Tibial nerve (tissue), 4 donors: Measurements from ENCODE around the gene MYOM3. TPM values are rescaled to one million over a fixed set of nuclear protein-coding genes. Genes with fewer than 3 reads are reported as not detected.

Experiments used
- DNase-seq, 2 donors: peaks; one replicate each; pipeline ENCODE4 v3.0.0-alpha.2; 2019; ENCODE audit warnings: low spot score in 2 of 2
- H3K27ac ChIP-seq, 4 donors: fragments of 200-600 bp; sonication (generic) in 3 of 4; one replicate each; pipeline ENCODE4 v1.5.1; 2017 to 2019; ENCODE audit warnings: mild to moderate bottlenecking in 1 of 4
- H3K27me3 ChIP-seq, 2 donors: fragments of 200-600 bp; sonication (generic) in 1 of 2; one replicate each; pipeline versions ENCODE4 v1.5.1 to v1.6.0; 2017 to 2019
- H3K36me3 ChIP-seq, 3 donors: fragments of 200-600 bp; sonication (generic); one replicate each; pipeline ENCODE4 v1.5.1; 2018 to 2019
- H3K4me1 ChIP-seq, 4 donors: fragments of 200-600 bp; sonication (generic) in 3 of 4; one replicate each; pipeline ENCODE4 v1.5.1; 2017 to 2019
- H3K4me3 ChIP-seq, 4 donors: fragments of 200-600 bp; sonication (generic) in 3 of 4; one replicate each; pipeline ENCODE4 v1.5.1; 2017 to 2019; ENCODE audit warnings: mild to moderate bottlenecking in 1 of 4, moderate library complexity in 1 of 4
- H3K9me3 ChIP-seq, 4 donors: fragments of 200-600 bp; sonication (generic) in 3 of 4; one replicate each; pipeline ENCODE4 v1.5.1; 2017 to 2019
- EP300 ChIP-seq, 2 donors: sonication (generic); formaldehyde crosslinking; IDR thresholded peaks; one replicate each; pipeline ENCODE4 v1.6.1; 2017; ENCODE audit warnings: antibody characterized with exemption in 2 of 2, mild to moderate bottlenecking in 1 of 2
- POLR2A ChIP-seq, 2 donors: fragments of 450-650 bp; IDR thresholded peaks; one replicate each; pipeline ENCODE4 v1.6.1; 2017; ENCODE audit warnings: antibody characterized with exemption in 2 of 2, mild to moderate bottlenecking in 2 of 2, moderate library complexity in 2 of 2
- WGBS, 2 donors: methylation state at CpG; one replicate each; pipeline ENCODE4 v1.1.5; 2018; 5-methylcytosine and 5-hydroxymethylcytosine counted together
- total RNA-seq, 4 donors: library from RNA; depleted of rRNA; stranded (reverse); fragments of >200 nt; gene quantifications; one replicate each; pipeline ENCODE4 v1.1.0, GENCODE V29; 2016
- TF ChIP-seq, protein P1 (sequence below), 5 experiments: fragments of 200-600 bp in 3 of 5; fragments of 450-650 bp in 2 of 5; sonication (generic) in 3 of 5; IDR thresholded peaks; one replicate each; pipeline ENCODE4 v1.5.1; 2016 to 2019; ENCODE audit warnings: antibody characterized with exemption in 5 of 5, mild to moderate bottlenecking in 3 of 5, moderate library complexity in 2 of 5

The MYOM3 gene
- total RNA-seq, 4 donors from 2014 or later = 0.20 to 0.60 (median 0.22) TPM; not detected in 1

DNA sequence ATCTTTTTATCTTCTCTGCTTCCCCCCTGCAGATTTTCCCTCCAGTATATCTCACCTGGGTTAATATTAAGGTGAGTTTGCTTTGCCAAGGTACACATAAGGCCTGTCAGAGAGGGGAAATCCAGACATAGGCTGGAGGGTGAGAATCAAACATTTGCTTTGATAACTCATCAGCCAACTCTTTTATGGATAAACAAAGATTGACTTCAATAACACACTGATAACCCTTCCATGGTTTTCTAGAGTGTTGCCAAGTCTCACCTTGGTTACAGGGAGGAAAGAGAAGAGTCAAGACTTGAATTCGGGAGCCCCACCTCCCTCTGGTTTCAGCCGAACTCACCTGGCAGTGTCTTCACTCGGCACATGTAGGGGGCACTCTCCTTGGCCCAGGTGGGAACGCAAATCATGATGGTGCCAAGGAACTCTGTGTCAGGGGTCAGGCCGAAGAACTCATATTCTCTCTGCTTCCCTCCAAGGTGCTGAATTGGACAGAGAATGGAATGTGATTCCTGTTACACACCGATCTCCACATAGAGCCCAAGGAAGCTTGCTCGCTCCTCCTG lies 15.9 kb upstream of the MYOM3 start:
- 71 to 83% methylated on average over 7 of the region's 7 CpGs for WGBS, 2 donors
- TF ChIP-seq EP300 (IDR thresholded peaks at IDR 0.05) (no peak), POLR2A (IDR thresholded peaks at IDR 0.05) (no peak)
- TF ChIP-seq, protein P1, sequence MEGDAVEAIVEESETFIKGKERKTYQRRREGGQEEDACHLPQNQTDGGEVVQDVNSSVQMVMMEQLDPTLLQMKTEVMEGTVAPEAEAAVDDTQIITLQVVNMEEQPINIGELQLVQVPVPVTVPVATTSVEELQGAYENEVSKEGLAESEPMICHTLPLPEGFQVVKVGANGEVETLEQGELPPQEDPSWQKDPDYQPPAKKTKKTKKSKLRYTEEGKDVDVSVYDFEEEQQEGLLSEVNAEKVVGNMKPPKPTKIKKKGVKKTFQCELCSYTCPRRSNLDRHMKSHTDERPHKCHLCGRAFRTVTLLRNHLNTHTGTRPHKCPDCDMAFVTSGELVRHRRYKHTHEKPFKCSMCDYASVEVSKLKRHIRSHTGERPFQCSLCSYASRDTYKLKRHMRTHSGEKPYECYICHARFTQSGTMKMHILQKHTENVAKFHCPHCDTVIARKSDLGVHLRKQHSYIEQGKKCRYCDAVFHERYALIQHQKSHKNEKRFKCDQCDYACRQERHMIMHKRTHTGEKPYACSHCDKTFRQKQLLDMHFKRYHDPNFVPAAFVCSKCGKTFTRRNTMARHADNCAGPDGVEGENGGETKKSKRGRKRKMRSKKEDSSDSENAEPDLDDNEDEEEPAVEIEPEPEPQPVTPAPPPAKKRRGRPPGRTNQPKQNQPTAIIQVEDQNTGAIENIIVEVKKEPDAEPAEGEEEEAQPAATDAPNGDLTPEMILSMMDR (IDR thresholded peaks at IDR 0.05) = no peak
- DNase-seq = no peak

DNA sequence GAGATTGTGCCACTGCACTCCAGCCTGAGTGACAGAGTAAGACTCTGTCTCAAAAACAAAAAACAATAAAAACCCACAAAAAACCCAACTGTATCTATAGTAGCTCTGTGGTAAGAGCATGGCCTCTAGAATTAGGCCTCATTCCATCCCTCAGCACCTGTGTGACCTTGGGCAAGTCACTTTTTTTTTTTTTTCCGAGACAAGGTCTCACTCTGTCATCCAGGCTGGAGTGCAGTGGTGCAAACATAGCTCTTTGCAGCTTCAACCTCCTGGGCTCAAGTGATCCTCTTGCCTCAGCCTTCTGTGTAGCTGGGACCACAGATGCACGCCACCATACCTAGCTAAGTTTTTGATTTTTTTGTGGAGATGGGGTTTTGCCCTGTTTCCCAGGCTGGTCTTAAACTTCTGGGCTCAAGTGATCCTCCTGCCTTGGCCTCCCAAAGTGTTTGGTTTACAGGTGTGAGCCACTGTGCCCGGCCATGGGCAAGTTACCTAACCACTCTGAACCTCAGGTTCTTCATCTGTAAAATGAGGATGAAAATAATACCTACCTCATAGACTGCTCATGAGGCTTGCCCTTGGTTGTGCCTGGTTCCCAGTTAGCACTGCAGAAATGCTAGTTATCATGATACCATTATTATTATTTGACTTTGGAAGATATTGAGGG lies 15.3 kb upstream of the MYOM3 start:
- Histone ChIP-seq H3K27ac (no peak overlapping the region), H3K4me3 (no peak overlapping the region), H3K9me3 (peaks cover 0 to 27% (median 2%) of the 10 kb centered on the region in 4 donors), H3K27me3 (no peaks in the 10 kb centered on the region), H3K4me1 (no peaks in the 10 kb centered on the region), H3K36me3 (no peaks in the 10 kb centered on the region)
- no peak for DNase-seq
- 83 to 87% methylated on average over 3 of the region's 3 CpGs for WGBS, 2 donors
- TF ChIP-seq, protein P1 (IDR thresholded peaks at IDR 0.05) = no peak
- TF ChIP-seq POLR2A (IDR thresholded peaks at IDR 0.05) = no peak

More for the DNA sequence above, 15.9 kb upstream of the MYOM3 start:
- H3K4me3 ChIP-seq = no peak overlapping the region
- no peaks in the 10 kb centered on the region for H3K4me1 ChIP-seq
- H3K9me3 ChIP-seq = peaks cover 0 to 27% (median 2%) of the 10 kb centered on the region in 4 donors
- H3K27me3 ChIP-seq = no peaks in the 10 kb centered on the region
- no peak overlapping the region for H3K27ac ChIP-seq
- H3K36me3 ChIP-seq = no peaks in the 10 kb centered on the region

DNA sequence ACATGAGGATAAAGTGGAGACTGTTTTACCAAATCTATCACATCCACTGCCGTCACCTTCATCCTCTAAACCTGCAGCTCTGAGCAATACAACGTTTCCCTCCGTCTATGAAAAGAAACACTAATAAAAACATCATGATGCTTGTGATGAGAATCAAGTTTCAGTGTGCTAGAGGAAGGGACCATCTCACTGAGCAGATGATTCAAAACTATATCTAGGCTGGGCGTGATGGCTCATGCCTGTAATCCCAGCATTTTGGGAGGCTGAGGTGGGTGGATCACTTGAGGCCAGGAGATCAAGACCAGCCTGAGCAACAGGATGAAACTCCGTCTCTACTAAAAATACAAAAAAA lies 14.7 kb upstream of the MYOM3 start:
- no peaks in the 10 kb centered on the region for H3K4me1 ChIP-seq
- no peak overlapping the region for H3K27ac ChIP-seq
- H3K36me3 ChIP-seq = no peaks in the 10 kb centered on the region
- 63 to 76% methylated on average over 5 of the region's 5 CpGs for WGBS, 2 donors
- DNase-seq = no peak
- H3K27me3 ChIP-seq = no peaks in the 10 kb centered on the region
- no peak overlapping the region for H3K4me3 ChIP-seq
- peaks cover 0 to 23% (median 2%) of the 10 kb centered on the region in 4 donors for H3K9me3 ChIP-seq
- no peak for TF ChIP-seq EP300 (IDR thresholded peaks at IDR 0.05)
- no peak for TF ChIP-seq POLR2A (IDR thresholded peaks at IDR 0.05)
- TF ChIP-seq, protein P1 (IDR thresholded peaks at IDR 0.05) = no peak

DNA sequence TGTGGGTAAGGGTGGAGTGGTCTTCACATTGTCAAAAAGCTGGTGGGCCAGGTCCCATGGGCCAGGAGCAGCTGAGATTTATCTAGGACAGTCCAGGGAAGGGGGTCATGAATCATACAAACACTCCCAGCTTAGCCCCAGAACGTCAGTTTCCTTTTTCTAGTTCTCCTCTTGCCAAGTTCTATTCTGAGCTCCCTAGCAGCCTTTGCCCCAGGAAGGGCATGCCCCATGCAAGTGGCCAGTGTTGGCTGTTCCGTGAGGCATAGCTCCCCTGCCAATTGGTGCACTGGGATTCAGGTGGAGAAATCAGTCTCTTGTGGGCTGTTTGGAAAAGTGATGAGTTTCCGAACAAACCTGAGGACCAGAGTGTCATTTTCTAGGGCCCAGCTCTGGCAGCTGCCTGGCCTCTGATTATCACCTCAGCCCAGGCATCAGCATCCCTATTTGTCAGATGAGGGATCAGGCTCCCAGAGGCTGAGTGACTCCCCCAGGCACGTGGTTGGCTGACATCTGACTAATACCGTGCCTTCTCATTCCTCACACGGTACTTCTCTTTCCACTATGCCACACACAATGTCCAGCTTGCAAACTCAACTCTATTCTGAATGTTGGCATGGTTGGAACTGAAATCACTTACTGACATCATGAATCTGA lies 14.2 kb upstream of the MYOM3 start:
- DNase-seq = no peak

More for the DNA sequence above, 14.2 kb upstream of the MYOM3 start:
- WGBS, 2 donors = 33 to 39% methylated on average over 6 of the region's 6 CpGs
- no peak overlapping the region for H3K27ac ChIP-seq
- no peaks in the 10 kb centered on the region for H3K27me3 ChIP-seq
- peaks cover 0 to 22% (median 2%) of the 10 kb centered on the region in 4 donors for H3K9me3 ChIP-seq
- H3K4me1 ChIP-seq = no peaks in the 10 kb centered on the region
- TF ChIP-seq EP300 (IDR thresholded peaks at IDR 0.05) = no peak
- no peak for TF ChIP-seq POLR2A (IDR thresholded peaks at IDR 0.05)
- TF ChIP-seq, protein P1 (IDR thresholded peaks at IDR 0.05) = no peak
- H3K36me3 ChIP-seq = no peaks in the 10 kb centered on the region
- H3K4me3 ChIP-seq = no peak overlapping the region
